GM19239 (cell line): ENCODE results near the gene RNF175.
"Not testable (repeated sequence)": the region's sequence is repeated elsewhere in the genome, so short reads cannot be mapped to it uniquely, and the experiment has no call there.

Experiments
- DNase-seq: peaks from one replicate; pipeline ENCODE4 v3.0.0; 2011; ENCODE audit warnings: low spot score; ENCODE audit not compliant: insufficient read length
- FAIRE-seq: peaks from 2 replicates; lab custom pipeline; 2011; peaks lifted over from hg19 to GRCh38; lab: Jason Lieb, UNC

Gene RNF175

DNA sequence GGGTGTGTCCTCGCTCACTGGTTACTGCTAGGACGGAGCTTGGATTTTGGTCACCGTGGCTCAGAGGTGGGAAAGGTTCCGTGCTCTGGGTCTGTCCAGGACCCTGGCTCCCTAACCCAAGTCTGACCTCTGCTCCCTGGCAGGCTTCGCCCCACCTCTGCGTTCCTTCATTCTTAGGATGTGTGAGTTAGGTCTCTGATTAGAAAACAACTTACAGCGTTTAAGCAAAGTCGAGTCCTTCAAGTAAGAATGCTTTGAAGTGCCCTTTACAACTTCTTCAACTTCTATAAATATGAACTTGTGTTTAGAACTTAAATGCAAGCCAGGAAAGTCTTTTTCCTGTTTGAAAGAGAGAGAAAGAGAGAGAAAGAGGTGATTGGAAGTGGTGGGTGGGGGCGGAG lies 74.9 kb downstream of the RNF175 start:
- DNase-seq (no peak), FAIRE-seq (no peak)

GRCh38 chr4:153684182-153684970 lies 75.4 kb downstream of the RNF175 start, which contains the start of gene TLR2:
Gene TLR2, plus strand, starts transcription at chr4:153684280. Its CDS starts 18,628 bp downstream, at chr4:153702908.
- DNase-seq (peak; percentile 39), FAIRE-seq (no peak)

- FAIRE-seq (no peak), DNase-seq (no peak)
Observed at GRCh38 chr4:153683763-153684181, 76.1 kb downstream of the RNF175 start.

- FAIRE-seq (no peak), DNase-seq (no peak)
Observed at GRCh38 chr4:153679486-153679885, 80.3 kb downstream of the RNF175 start.

DNA sequence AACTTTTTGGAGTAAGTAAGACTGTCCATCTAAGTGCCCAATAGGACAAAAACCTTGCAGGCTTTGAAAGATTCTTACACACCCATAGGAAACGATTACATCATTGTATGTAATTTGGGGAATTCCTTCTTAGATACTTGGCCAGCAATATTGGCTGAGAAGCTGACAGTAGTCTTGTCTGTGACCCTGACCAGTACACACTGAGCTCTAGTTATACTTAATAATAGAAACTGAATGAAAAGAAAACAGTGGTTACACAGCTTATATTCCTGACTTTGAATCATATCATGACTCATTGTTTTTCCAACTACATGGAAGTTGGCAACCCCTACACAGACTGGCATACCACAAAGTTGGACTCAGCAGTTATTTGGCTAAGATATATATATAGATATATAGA lies 82.8 kb downstream of the RNF175 start:
- FAIRE-seq (no peak), DNase-seq (no peak)

- DNase-seq (no peak), FAIRE-seq (no peak)
Observed at GRCh38 chr4:153676486-153676885, 83.3 kb downstream of the RNF175 start.

DNA sequence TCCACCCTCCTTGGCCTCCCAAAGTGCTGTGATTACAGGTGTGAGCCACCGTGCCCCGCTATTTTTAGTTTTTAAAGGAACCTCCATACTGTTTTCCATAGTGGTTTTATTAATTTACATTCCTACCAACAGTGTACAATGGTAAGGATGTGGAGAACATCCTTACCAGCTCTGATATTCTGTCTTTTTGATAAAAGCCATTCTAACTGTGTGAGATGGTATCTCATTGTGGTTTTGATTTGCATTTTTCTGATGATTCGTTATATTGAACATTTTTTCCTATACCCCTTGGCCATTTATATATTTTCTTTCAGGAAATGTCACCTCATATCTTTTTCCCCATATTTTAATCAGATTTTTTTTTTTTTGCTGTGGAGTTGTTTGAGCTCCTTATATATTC lies 90.0 kb downstream of the RNF175 start:
- FAIRE-seq = no peak

DNA sequence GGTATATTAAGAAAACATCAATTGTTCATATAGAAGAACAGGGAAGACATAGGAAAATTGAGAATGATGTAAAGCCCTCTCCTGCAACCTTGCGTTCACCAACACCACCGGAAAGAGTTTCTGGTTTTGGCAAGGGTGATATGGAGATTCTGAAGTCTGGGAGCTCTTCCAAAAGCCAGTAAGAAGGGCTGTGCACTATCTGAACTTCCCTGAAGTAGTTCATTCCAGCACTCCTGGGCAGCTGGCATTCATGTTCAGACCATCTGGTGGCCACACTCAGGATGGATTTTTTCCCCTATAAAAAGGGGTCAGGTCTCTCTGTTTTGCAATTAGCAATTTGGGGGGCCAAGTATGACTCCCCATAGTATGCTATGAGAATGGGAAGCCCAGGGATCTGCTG lies 91.2 kb downstream of the RNF175 start:
- no peak for FAIRE-seq
- DNase-seq = no peak

More for the DNA sequence above, 90.0 kb downstream of the RNF175 start:
- DNase-seq = no peak

DNA sequence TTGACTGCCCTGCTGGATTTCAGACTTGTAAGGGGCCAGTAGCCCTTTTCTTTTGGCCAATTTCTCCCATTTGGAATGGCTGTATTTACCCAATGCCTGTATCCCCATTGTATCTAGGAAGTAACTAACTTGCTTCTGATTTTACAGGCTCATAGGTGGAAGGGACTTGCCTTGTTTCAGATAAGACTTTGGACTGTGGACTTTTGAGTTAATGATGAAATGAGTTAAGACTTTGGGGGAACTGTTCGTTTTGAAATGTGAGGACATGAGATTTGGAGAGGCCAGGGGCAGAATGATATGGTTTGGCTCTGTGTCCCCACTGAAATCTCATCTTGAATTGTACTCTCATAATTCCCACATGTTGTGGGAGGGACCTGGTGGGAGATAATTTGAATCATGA lies 93.3 kb downstream of the RNF175 start:
- not testable (repeated sequence) for FAIRE-seq, DNase-seq

DNA sequence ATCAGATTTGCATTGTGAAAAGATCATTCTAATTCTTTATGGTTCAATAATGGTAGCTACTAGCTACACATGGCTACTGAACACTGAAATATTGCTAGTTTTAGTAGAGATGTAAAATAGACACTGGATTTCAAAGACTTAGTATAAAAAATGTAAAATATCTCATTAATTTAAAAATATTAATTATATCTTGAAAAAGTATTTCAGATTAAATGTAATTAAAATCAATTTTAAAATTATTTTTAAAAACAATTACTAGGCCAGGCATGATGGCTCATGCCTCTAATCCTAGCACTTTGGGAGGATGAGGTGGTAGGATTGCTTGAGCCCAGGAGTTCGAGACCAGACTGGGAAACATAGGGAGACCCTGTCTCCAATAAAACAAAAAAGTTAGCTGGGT lies 96.2 kb downstream of the RNF175 start:
- FAIRE-seq (no peak), DNase-seq (no peak)

DNA sequence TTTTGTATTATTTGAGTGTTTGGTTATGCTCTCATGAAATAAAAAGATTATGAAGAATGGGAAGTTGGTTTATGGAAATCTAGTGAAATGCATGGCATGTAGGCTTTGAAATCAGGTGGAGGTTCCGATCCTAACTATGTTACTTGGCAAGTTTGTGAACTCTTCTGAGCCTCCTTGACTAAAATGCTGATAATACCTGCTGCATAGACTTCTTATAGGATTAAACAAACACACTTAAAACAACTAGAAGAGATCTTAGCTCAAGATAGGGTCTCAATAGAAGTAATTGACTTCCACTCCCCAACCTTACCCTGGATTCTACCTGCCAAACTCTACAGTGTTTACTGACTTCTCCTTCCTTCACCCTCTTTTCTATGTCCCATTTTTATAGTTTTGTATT lies 97.9 kb downstream of the RNF175 start:
- DNase-seq = no peak
- FAIRE-seq = no peak

GRCh38 chr4:153661215-153661822 lies 98.5 kb downstream of the RNF175 start:
- no peak for DNase-seq

More at GRCh38 chr4:153661215-153661822, 98.5 kb downstream of the RNF175 start:
- FAIRE-seq = no peak
